ENCODE data around the gene CFTR.

GRCh38 chr7:117544061-117544460, 64.2 kb downstream of the CFTR start:
- TF ChIP-seq CTCF (IDR thresholded peaks at IDR 0.05 in 2 of 3, conservative IDR thresholded peaks at IDR 0.05 in 1 of 3; ENCODE audit: borderline replicate concordance in 1 of 3, insufficient read depth in 1 of 3, low read depth in 2 of 3, low read length in 2 of 3), result no peak
- TF ChIP-seq EZH2phosphoT487 (IDR thresholded peaks at IDR 0.05; ENCODE audit: borderline replicate concordance), result no peak
- TF ChIP-seq EZH2 (IDR thresholded peaks at IDR 0.05), result no peak
- TF ChIP-seq POLR2A (IDR thresholded peaks at IDR 0.05; ENCODE audit: borderline replicate concordance, extremely low read depth, insufficient read depth, insufficient read length), result no peak
- TF ChIP-seq, protein P1, sequence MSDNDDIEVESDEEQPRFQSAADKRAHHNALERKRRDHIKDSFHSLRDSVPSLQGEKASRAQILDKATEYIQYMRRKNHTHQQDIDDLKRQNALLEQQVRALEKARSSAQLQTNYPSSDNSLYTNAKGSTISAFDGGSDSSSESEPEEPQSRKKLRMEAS (IDR thresholded peaks at IDR 0.05), result no peak
- TF ChIP-seq SRF (IDR thresholded peaks at IDR 0.05; ENCODE audit: low read depth), result no peak
- no peak for TF ChIP-seq ZFX (IDR thresholded peaks at IDR 0.05)
- no peak for TF ChIP-seq CEBPB (IDR thresholded peaks at IDR 0.05; ENCODE audit: low read depth)
- no peak for TF ChIP-seq ZNF274 (IDR thresholded peaks at IDR 0.05; ENCODE audit: low read depth, low read length)
- TF ChIP-seq POLR2AphosphoS5 (IDR thresholded peaks at IDR 0.05; ENCODE audit: low read depth, low read length), result no peak
- no peak for TF ChIP-seq REST (IDR thresholded peaks at IDR 0.05; ENCODE audit: low read depth)
- TF ChIP-seq, protein P2, sequence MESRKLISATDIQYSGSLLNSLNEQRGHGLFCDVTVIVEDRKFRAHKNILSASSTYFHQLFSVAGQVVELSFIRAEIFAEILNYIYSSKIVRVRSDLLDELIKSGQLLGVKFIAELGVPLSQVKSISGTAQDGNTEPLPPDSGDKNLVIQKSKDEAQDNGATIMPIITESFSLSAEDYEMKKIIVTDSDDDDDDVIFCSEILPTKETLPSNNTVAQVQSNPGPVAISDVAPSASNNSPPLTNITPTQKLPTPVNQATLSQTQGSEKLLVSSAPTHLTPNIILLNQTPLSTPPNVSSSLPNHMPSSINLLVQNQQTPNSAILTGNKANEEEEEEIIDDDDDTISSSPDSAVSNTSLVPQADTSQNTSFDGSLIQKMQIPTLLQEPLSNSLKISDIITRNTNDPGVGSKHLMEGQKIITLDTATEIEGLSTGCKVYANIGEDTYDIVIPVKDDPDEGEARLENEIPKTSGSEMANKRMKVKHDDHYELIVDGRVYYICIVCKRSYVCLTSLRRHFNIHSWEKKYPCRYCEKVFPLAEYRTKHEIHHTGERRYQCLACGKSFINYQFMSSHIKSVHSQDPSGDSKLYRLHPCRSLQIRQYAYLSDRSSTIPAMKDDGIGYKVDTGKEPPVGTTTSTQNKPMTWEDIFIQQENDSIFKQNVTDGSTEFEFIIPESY (IDR thresholded peaks at IDR 0.05; ENCODE audit: extremely low read depth, insufficient replicate concordance, low read length), result no peak
- TF ChIP-seq CBX3 (IDR thresholded peaks at IDR 0.05; ENCODE audit: low read depth), result no peak
- TF ChIP-seq EGR1 (IDR thresholded peaks at IDR 0.05; ENCODE audit: low read depth), result no peak
